Gastrocnemius medialis (tissue), 4 donors: ENCODE data around the gene PIP5K1C.

ENCODE experiments used
- POLR2A ChIP-seq, 2 donors: fragments of 450-650 bp; IDR thresholded peaks; one replicate each; pipeline ENCODE4 v1.6.1; 2017; ENCODE audit warnings: antibody characterized with exemption in 2 of 2, mild to moderate bottlenecking in 2 of 2, moderate library complexity in 2 of 2
- TF ChIP-seq, protein P1 (sequence below), 5 experiments: fragments of 450-650 bp in 3 of 5; fragments of 200-600 bp in 2 of 5; sonication (generic) in 2 of 5; IDR thresholded peaks in 4 of 5; conservative IDR thresholded peaks in 1 of 5; 1 replicate in 4 of 5; 2 replicates in 1 of 5; pipeline ENCODE4 v1.5.1; 2016 to 2019; ENCODE audit warnings: antibody characterized with exemption in 5 of 5, mild to moderate bottlenecking in 3 of 5, moderate library complexity in 3 of 5

- TF ChIP-seq, protein P1, sequence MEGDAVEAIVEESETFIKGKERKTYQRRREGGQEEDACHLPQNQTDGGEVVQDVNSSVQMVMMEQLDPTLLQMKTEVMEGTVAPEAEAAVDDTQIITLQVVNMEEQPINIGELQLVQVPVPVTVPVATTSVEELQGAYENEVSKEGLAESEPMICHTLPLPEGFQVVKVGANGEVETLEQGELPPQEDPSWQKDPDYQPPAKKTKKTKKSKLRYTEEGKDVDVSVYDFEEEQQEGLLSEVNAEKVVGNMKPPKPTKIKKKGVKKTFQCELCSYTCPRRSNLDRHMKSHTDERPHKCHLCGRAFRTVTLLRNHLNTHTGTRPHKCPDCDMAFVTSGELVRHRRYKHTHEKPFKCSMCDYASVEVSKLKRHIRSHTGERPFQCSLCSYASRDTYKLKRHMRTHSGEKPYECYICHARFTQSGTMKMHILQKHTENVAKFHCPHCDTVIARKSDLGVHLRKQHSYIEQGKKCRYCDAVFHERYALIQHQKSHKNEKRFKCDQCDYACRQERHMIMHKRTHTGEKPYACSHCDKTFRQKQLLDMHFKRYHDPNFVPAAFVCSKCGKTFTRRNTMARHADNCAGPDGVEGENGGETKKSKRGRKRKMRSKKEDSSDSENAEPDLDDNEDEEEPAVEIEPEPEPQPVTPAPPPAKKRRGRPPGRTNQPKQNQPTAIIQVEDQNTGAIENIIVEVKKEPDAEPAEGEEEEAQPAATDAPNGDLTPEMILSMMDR (IDR thresholded peaks at IDR 0.05 in 4 of 5, conservative IDR thresholded peaks at IDR 0.05 in 1 of 5), result no peak
- no peak for TF ChIP-seq POLR2A (IDR thresholded peaks at IDR 0.05)
These were observed 5.0 kb downstream of the PIP5K1C start for GRCh38 chr19:3695124-3695733.
